ENCODE results near the gene TUBB1. TPM values are rescaled to one million over a fixed set of nuclear protein-coding genes. Genes with fewer than 3 reads are reported as not detected.

The TUBB1 gene
- total and polyA plus RNA-seq, 12 donors, result 0.07 to 0.38 (median 0.18) TPM; not detected in 2

DNA sequence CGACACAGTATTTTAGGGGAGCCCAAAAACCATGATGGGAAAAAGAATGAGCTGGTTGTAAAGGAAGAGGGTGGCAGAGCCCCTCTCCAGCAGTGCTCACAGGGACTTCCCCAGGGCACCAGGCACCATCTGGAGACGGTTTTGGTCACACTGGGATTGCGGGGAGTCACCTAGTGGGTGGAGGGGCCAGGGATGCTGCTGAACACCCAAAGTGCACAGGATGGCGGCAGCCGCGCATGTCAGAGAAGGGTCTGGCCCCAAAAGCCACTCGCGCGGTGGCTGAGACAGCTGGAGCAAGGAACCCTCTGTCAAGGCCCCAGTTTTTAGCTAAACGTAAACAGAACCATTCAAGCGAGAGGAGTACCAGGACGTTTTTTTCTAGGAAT lies 23.0 kb upstream of the TUBB1 start:
- H3K27me3 ChIP-seq, result no peaks in the 10 kb centered on the region
- H3K4me3 ChIP-seq, result no peak overlapping the region
- no peak overlapping the region for H3K27ac ChIP-seq
- intact Hi-C loops (cut with DNase I), result loop anchor here in 1 of 10 donors (10.0 kb wide), 1 partner anchor 341 kb away; the partner anchor contains the start of gene STX16
- DNase-seq (no peak), ATAC-seq (no peak)
- peaks cover 0 to 100% (median 78%) of the 10 kb centered on the region in 9 donors for H3K36me3 ChIP-seq
- WGBS, 2 donors, result 92 to 93% methylated on average over 12 of the region's 12 CpGs
- TF ChIP-seq, protein P1, sequence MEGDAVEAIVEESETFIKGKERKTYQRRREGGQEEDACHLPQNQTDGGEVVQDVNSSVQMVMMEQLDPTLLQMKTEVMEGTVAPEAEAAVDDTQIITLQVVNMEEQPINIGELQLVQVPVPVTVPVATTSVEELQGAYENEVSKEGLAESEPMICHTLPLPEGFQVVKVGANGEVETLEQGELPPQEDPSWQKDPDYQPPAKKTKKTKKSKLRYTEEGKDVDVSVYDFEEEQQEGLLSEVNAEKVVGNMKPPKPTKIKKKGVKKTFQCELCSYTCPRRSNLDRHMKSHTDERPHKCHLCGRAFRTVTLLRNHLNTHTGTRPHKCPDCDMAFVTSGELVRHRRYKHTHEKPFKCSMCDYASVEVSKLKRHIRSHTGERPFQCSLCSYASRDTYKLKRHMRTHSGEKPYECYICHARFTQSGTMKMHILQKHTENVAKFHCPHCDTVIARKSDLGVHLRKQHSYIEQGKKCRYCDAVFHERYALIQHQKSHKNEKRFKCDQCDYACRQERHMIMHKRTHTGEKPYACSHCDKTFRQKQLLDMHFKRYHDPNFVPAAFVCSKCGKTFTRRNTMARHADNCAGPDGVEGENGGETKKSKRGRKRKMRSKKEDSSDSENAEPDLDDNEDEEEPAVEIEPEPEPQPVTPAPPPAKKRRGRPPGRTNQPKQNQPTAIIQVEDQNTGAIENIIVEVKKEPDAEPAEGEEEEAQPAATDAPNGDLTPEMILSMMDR (IDR thresholded peaks at IDR 0.05), result no peak
- H3K9me3 ChIP-seq, result no peaks in the 10 kb centered on the region
- H3K4me1 ChIP-seq, result peaks cover 0 to 13% (median 4%) of the 10 kb centered on the region in 9 donors

DNA sequence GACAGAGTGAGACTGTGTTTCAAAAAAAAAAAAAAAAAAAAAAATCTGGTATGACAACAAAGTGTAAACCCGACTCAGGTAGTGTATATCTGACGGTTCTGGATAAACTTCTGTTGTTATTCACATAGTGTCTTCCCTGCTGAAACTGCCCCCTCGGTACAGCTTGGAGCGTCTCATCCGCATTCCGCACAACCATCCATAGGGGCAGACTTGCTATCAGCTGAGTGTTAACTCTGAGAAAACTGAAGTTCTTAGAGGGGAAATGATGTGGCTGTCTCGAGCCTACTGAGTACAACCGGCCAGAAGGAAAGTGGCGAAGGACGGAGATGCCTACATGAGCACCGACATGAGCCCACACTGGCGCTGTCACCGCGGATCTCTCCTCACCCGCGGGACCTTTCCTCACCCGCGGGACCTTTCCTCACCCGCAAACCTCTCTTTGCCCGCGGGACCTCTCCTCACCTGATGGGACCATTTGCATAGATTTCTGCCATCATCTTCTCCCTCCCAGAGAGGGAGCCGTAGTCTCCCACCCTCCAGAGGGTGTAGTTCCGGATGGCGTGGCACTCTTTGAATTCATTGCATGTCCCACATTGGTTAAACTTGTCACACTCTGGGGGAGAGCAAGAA lies 22.0 kb upstream of the TUBB1 start:
- Histone ChIP-seq H3K27ac (no peak overlapping the region), H3K36me3 (peaks cover 0 to 100% (median 71%) of the 10 kb centered on the region in 9 donors), H3K4me3 (no peak overlapping the region), H3K27me3 (no peaks in the 10 kb centered on the region), H3K4me1 (peaks cover 0 to 13% (median 4%) of the 10 kb centered on the region in 9 donors), H3K9me3 (no peaks in the 10 kb centered on the region)
- intact Hi-C loops (cut with DNase I), result loop anchor here in 1 of 10 donors (10.0 kb wide), 1 partner anchor 342 kb away; the partner anchor contains the start of gene STX16
- DNase-seq (no peak), ATAC-seq (no peak)
- 92 to 94% methylated on average over 24 of the region's 24 CpGs for WGBS, 2 donors
- TF ChIP-seq, protein P1 (IDR thresholded peaks at IDR 0.05), result no peak

DNA sequence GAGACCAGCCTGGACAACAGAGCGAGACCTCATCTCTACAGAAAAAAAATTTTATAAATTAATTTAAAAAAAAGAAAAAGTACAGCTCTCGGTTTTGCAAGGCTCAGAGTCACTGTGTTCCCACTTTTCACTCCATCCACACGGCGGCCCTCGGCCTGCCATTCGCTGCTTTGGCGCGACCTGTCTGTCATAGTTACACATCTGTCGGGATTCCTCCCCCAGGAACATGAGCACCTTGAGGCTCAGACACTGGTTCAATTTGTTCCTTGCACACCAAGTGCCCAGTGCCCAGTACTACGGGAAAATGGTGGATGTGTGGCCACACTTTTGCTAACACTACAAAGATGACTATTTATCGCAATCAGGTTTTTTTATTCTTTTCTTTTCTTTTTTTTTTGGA lies 20.6 kb upstream of the TUBB1 start:
- ATAC-seq, result no peak
- Histone ChIP-seq H3K9me3 (no peaks in the 10 kb centered on the region), H3K36me3 (peaks cover 0 to 100% (median 57%) of the 10 kb centered on the region in 9 donors), H3K27me3 (no peaks in the 10 kb centered on the region), H3K4me1 (peaks cover 0 to 23% (median 9%) of the 10 kb centered on the region in 9 donors), H3K27ac (no peak overlapping the region), H3K4me3 (no peak overlapping the region)
- no peak for DNase-seq
- TF ChIP-seq, protein P1 (IDR thresholded peaks at IDR 0.05), result no peak
- 92% methylated on average over 11 of the region's 11 CpGs for WGBS, 2 donors
- intact Hi-C loops (cut with DNase I), result loop anchor here in 1 of 10 donors (10.0 kb wide), 1 partner anchor 344 kb away; the partner anchor contains the start of gene STX16

DNA sequence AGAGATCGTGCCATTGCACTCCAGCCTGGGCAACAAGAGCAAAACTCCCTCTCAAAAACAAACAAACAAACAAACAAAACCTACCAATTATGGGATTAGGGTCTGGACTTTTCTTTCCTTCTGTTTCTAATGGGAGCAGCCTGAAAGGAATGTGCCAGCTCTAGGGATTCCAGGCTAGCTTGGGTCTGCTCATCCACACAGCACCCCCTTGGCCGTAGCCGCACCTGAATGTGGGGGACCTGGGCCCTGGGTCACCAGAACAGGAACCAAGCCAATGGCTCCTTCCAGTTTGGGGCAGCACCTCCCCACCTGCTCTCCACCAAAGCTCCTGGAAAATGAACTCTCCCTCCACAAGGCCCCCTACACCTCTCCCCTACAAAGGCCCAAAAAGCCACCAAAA lies 18.9 kb upstream of the TUBB1 start:
- no peak overlapping the region for H3K27ac ChIP-seq
- TF ChIP-seq, protein P1 (IDR thresholded peaks at IDR 0.05), result no peak
- H3K4me1 ChIP-seq, result peaks cover 7 to 30% (median 16%) of the 10 kb centered on the region in 9 donors
- 64 to 78% methylated on average over 3 of the region's 3 CpGs for WGBS, 2 donors
- DNase-seq, result no peak
- H3K27me3 ChIP-seq, result no peaks in the 10 kb centered on the region
- H3K4me3 ChIP-seq, result no peak overlapping the region
- peaks cover 0 to 93% (median 46%) of the 10 kb centered on the region in 9 donors for H3K36me3 ChIP-seq
- no peak for ATAC-seq
- H3K9me3 ChIP-seq, result no peaks in the 10 kb centered on the region
- intact Hi-C loops (cut with DNase I), result no loop called here

Measured in heart right ventricle (tissue), 16 donors.